ENCODE measurements around the gene ARCN1.
"Not testable (repeated sequence)": the region's sequence is repeated elsewhere in the genome, so short reads cannot be mapped to it uniquely, and the experiment has no call there.

ARCN1 gene

DNA sequence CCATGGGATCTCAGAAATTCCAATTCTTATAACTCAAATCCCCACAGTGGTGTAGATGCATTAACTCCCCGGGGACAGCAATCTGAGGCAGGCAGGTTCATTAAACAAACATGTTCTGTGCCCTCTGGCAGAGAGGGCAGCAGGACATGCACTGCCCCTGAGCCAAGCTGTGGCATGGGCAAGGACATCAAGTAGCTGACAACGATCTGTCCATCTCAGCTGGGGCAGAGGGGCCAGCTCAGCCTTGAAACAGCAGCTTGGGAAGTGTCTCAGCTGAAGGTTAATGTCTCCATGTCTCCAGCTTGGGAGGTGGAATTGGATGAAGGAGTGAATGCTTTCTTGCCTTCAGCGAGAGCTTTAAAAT lies 27.6 kb upstream of the ARCN1 start:
- DNase-seq (ENCODE audit: low read depth), result no peak

DNA sequence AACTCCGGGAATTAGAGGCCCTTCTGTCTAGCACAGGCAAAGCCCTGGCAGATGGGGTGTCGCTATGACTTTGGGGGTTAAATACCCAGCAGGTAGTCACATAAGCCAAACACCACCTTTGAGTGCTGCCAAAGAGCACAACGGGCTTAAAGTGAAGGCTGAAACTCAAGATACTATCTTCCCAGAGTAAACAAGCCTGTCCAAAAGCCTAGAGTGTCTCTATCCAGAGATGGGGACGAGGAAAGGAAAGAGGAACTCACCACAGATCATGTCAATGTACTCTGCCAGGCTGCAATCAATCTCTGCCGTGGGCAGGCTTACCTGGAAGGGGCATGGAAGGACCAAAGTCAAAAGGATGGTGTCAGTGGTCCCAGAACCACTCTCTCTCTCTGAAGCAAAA lies 26.7 kb upstream of the ARCN1 start:
- no peak for DNase-seq (ENCODE audit: low read depth)

DNA sequence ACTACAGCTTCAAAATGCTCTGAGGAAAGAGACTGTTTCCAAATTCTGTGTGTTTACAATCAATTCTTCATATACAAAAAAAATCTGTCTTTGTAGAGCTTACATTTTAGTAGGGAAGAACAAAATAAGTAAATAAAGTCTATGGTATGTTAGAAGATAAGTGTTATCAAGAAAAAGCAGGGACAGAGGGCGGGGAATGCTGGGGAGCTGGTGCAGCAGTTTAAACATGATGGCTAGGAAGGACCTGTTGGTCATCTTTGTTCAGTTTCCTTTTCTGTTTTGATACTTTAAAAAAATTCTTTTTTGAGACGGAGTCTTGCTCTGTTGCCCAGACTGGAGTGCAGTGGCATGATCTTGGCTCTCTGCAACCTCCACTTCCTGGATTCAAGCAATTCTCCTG lies 25.1 kb upstream of the ARCN1 start:
- DNase-seq (ENCODE audit: low read depth), result no peak

DNA sequence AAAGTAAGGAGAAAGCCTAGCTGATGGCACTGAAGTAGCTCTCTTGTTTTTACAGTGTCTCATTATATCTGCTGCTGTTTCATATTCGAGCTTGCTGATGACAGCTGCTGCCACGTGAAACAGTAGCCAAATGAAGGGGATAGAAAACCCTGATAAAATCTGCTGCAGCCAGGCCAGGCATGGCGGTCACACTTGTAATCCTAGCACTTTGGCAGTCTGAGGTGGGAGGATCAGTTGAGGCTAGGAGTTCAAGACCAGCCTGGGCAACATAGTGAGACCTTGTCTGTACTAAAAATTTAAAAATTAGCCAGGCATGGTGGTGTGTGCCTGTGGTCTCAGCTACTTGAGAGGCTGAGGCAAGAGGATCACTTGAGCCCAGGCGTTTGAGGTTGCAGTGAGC lies 19.9 kb upstream of the ARCN1 start:
- DNase-seq (ENCODE audit: low read depth), result no peak

DNA sequence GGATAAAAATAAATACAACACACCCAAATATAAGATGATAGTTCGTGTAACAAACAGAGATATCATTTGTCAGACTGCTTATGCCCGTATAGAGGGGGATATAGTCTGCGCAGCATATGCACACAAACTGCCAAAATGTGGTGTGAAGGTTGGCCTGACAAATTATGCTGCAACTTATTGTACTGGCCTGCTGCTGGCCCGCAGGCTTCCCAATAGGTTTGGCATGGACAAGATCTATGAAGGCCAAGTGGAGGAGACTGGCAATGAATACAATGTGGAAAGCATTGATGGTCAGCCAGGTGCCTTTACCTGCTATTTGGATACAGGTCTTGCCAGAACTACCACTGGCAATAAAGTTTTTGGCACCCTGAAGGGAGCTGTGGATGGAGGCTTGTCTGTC lies 11.4 kb upstream of the ARCN1 start:
- no peak for DNase-seq (ENCODE audit: low read depth)

DNA sequence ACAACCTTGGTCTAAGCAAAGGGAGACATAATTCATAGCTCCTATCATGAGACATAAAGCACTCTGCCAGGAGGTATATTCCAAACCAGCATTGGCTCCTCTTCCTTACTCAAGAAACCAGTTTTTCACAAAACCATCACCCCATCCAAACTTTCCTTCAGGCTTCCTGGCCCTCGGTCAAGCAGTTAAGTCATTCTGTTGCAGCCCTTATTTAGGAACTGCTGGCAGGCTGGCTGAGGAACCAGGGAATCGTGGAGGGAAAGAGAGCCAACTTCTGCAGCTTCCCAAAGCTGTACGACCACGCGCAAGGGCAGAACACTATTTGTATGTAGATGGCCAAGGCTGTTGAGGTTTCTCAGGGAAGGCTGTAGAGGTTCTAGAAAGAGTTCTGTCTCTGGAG lies 7.2 kb upstream of the ARCN1 start:
- no peak for DNase-seq (ENCODE audit: low read depth)

DNA sequence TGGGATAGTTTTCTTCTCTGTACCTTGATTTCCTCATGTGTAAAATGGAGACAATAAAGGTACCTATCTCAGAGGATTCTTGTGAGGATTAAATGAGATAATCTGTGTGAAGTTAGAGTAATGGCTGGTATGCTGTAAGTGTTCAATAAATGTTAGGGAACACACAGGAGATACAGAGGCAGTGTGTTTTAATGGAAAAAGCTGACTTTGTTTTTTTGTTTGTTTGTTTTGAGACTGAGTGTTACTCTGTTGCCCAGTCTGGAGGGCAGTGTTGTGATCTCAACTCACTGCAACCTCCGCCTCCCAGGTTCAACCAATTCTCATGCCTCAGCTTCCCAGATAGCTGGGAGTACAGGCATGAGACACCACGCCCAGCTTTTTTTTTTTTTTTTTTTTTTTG lies 2.5 kb upstream of the ARCN1 start:
- DNase-seq (ENCODE audit: low read depth), result no peak

DNA sequence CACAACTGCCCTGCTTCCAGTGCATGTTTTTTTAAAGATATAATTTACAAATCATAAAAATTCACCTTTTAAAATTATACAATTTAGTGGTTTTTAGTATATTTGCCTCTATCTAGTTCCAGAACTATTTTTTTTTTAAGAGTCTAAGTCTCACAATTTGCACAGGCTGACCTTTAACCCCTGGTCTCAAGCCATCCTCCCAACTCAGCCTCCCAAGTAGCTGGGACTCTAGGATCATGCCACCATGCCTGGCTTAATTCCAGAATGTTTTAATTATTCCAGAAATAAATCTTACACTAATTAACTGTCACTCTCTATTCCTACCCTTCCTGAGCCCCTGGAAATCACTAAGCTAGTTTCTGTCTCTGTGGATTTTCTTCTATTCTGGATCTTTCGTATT lies 1.4 kb upstream of the ARCN1 start:
- no peak for DNase-seq (ENCODE audit: low read depth)

DNA sequence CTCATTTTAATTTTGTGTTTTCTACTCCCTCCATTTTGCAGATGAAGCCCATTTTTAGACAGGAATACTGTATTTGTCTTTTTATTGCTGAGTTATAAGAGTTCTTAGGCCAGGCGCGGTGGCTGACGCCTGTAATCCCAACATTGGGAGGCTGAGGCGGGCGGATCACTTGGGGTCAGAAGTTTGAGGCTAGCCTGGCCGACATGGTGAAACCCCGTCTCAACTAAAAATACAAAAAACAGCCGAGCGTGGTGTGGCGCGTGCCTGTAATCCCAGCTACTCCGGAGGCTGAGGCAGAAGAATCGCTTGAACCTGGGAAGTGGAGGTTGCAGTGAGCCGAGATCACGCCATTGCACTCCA lies 528 bp upstream of the ARCN1 start:
- not testable (repeated sequence) for DNase-seq (ENCODE audit: low read depth)

DNA sequence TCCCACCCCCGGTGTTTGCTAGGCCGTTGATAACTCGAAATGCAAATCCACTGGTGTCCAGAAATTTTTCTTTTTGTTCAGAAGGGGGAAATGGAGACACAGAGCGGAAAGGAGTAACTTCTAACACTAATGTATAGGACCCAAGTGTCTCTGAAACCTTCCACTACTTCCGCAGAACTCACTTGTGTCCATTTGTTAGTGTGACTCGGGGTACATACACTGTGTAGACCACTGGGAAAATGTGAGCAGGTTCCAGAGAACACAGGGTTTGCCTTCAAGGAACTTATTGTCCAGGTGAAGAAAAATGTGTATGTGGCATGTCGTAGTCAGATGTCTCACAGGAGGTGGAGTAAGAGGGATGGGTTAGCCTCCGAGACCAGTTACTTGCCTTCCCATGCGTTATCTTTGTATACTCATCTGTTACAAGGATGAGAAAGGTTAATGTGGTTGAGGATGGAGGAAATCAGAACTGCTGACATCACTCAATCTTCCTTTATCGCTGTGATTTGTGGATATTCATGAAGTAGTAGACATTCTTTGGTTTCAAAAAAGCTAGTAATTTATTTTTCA lies 857 bp downstream of the ARCN1 start:
- no peak for DNase-seq (ENCODE audit: low read depth)

DNA sequence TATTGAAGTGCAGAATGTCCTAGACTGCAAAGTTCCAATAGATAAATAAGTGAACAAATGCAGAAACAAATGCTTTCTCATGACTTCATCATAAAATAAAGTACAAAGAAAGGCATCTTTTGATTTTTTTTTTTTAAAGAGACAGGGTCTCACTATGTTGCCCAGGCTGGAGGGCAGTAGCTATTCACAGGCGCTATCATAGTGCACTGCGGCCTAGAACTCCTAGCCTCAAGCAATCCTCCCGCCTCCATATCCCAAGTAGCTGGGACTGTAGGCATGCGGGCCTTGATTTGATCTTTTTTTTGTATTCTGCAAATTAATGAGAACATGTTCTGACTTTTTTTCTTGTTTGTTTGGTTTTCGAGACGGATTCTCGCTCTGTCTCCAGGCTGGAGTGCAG lies 2.4 kb downstream of the ARCN1 start:
- no peak for DNase-seq (ENCODE audit: low read depth)

DNA sequence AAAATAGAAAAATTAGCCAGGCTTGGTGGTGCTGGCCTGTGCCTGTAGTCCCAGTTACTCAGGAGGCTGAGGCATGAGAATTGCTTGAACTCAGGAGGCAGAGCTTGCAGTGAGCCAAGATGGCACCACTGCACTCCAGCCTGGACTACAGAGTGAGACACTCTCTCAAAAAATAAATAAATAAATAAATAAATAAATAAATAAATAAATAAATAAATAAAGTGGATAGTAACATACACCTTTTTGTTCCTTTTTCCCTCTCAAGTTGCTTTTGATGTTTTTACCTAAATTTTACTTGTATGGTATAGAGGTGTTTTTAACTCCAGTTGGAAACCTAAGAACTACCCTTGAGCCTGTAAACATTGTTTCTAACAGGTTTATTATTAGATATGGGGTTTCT lies 5.8 kb downstream of the ARCN1 start:
- not testable (repeated sequence) for DNase-seq (ENCODE audit: low read depth)

DNA sequence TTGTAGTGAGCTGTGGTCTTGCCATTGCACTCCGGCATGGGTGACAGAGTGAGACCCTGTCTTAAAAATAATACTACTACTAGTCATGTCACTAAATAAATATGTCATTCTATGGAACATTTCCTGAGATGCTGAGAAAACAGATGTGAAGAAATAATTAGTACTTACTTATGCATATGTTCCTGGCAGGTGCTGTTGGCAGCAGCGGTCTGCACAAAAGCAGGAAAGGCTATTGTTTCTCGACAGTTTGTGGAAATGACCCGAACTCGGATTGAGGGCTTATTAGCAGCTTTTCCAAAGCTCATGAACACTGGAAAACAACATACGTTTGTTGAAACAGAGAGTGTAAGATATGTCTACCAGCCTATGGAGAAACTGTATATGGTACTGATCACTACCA lies 8.8 kb downstream of the ARCN1 start:
- no peak for DNase-seq (ENCODE audit: low read depth)

DNA sequence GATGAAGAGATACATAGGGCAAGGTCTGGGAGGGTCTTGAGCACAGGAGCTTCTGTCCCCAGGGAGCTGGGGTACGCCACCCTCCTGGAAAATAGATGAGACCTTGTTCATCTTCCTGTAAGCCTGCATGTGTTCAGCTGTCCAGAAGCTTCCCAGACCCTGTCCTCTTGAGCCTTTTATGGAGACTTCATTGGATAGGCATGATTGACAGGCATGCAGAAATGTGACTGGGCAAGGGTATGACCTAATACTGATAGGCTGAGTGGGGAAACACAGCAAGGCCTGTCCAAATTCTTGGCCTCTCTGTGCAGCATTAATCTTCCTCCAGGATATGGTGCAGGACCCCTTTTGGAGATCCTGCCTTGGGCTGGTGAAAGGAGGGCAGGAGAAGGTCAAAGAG lies 15.7 kb downstream of the ARCN1 start:
- no peak for DNase-seq (ENCODE audit: low read depth)

DNA sequence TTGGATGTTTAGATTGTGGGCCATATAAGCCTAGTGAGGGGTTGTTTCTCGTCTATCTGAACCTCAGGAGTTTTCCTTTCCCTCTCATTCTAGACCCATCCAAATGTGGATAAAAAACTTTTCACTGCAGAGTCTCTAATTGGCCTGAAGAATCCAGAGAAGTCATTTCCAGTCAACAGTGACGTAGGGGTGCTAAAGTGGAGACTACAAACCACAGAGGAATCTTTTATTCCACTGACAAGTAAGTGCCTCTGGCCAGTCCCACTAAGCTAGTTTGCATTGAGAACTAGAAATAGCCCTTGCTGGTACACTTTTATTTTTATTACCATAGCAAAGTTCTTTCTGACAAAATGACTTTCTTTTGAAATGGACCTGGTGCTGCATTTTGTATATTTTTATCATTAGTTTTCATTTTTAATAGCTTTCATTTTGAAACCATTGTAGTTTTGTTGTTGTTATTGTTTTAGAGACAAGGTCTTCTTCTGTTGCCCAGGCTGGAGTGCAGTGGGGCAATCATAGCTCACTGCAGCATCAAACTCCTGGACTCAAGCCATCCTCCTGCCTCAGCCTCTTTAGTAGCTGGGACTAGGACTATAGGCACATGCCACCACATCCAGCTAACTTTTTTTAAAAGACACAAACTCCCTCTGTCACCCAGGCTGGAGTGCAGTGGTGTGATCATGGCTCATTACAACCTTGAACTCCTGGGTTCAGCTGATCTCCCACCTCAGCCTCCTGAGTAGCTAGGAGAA lies 20.6 kb downstream of the ARCN1 start:
- DNase-seq (ENCODE audit: low read depth), result no peak

DNA sequence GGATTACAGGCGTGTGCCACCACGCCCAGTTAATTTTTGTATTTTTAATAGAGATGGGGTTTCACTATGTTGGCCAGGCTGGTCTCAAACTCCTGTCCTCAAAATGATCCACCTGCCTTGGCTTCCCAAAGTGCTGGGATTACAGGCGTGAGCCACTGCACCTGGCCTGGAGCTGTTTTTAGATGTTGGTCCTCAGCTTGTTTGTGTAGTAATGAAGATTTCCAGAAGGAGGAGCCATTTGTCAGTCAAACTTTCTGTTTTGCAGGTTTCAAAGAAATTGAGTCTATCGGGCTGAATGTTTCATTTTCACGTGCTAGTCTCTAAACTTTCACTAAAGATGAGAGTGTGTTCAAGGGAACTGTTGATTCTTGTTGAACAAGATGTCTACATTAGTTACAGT lies 22.8 kb downstream of the ARCN1 start:
- not testable (repeated sequence) for DNase-seq (ENCODE audit: low read depth)

DNA sequence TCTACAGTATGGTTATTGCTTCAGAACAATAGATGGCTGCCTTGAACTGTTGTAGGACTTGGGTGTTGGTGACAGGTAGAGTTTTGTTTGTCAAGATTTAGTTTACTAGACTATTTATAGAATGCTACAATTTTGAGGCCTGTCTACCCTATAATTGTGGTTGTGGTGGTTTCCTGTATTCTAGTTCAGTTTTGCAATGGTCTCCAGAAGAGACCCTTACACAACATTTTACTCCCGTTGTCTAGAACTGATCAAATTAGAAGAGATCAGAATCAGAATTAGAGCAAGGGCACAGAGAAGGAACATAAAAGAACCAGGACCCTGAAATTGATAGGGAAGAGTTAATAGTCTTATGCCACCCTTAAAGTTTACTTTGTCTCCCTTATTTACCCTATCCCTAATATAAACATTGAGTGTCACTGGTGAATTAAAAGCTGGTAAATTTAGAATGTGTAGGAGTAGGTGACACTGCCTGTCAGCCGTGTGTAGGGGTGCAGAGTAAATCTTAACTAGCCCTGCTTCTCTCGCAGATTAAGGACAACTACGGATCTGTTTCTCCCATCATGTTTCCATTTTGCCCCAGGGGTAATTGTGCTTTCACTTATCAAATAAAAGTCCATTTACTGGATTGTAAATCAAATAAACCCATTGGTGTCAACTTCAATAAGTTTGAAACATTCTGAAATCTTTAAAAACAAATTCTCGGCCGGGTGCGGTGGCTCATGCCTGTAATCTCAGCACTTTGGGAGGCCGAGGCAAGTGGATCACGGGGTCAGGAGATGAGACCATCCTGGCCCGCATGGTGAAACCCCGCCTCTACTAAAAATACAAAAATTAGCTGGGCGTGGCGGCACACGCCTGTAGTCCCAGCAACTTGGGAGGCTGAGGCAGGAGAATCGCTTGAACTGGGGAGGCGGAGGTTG lies 24.3 kb downstream of the ARCN1 start:
- no peak for DNase-seq (ENCODE audit: low read depth)

DNA sequence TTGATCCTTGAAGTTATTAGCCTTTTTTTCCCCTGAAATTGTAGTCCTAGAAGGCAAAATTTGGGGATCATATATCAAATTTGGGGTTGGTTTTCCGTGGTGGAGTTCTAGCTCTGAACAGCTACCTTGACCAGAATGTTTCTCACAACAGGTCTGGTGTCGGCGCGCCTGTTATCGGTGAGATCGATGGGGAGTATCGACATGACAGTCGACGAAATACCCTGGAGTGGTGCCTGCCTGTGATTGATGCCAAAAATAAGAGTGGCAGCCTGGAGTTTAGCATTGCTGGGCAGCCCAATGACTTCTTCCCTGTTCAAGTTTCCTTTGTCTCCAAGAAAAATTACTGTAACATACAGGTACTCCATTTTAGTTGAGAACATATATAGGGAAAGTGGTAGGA lies 25.3 kb downstream of the ARCN1 start:
- no peak for DNase-seq (ENCODE audit: low read depth)

DNA sequence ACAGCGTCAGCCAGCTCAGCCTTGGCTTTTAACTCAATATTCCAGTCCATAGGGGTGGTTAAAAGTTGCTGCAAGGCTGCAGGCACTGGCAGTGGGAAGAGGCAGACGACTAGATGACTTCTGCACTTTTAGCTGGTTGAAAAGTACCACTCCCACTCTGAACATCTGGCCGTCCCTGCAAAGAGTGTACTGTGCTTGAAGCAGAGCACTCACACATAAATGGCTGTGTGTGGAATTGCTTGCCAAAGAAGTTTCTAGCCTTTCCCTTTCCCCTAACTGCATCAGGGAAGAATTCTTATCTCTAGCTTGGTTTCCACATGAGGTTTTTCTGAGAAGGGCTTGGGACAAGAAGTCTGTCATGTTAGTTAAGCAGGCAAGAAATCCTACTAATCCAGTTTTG lies 30.1 kb downstream of the ARCN1 start:
- no peak for DNase-seq (ENCODE audit: low read depth)

DNA sequence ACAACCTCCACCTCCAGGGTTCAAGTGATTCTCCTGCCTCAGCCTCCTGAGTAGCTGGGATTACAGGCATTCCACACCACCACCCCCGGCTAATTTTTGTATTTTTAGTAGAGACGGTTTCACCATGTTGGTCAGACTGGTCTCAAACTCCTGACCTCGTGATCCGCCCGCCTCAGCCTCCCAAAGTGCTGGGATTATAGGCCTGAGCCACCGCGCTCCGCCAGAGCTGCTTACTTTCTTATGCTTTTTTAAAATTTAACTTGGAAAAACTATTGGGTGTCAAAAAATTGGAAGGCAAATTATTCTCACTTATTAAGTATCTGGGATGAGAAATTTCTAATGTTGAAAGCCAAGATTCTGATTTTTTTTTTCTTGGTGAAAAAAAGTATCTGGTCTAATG lies 31.5 kb downstream of the ARCN1 start:
- DNase-seq (ENCODE audit: low read depth), result not testable (repeated sequence)

DNA sequence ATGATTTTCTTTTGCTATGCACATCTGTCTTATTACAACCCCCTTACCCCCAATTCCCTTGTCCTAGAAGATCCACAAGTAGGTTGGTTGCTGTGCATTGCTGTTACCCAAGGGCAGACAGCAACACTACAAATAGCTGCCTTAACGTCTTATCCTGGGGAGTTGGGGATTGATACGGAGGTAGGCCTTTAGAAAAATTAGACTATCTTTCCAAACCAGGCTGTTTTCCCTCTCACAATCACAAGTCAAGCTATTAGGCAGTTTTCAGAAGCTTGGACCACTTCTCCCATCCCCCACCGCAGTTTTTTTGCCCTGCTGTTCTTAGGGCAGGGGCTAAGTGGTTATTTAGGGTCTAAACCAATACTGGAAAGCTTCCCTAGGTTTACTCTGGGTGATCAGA lies 32.4 kb downstream of the ARCN1 start:
- DNase-seq (ENCODE audit: low read depth), result no peak

DNA sequence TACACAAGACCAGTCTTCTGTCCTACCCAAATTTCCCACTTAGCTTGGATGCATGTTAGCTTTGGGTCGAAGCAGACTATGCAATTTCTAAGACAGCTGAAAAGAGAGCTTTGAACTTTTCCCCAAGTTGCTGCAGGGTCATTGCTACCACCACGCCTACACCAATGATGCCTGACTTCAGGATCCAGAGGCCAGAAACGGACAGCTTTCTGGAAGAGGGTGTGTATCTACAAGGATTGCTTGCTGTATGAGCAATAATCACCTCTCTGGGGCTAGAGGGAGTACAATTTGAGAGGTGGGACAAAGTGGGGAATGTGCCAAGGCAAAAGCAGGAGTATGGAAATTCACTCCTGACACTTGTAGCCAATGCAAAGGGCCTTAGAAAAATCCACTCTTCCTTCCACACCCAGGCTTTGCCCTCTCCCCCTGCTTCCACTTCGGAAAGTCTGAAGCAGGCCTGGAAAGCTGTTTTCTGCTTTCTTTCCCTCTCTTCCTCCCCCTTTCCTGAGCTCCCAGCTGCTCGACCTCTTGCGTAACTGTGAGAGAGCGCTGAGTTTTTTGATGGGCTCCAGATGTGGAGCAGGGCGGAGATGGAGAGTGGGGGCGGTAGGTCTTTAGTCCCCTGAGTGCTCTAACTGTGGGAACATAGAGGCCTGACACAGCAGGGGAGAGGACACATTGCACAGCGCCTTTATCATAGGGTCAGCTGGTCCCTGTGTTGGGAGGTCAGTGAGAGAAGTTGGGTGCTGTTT lies 33.1 kb downstream of the ARCN1 start:
- DNase-seq (ENCODE audit: low read depth), result no peak

All from stimulated activated CD8-positive, alpha-beta memory T cell treated with anti-CD3 and anti-CD28 coated beads, Interleukin-15, amount 100 ng/mL, for 24 hours (primary cell).